HG03520 (cell line): ENCODE measurements around the gene THSD8.

Experiments used
- ATAC-seq: cut with Tn5 transposase; IDR thresholded peaks from one replicate; pipeline ENCODE4 v1.9.1; 2021; ENCODE audit warnings: mild to moderate bottlenecking, moderate library complexity; ENCODE audit not compliant: unreplicated experiment

The THSD8 gene

GRCh38 chr19:12779162-12779993, 22.5 kb upstream of the THSD8 start:
- ATAC-seq: no peak

GRCh38 chr19:12782174-12782423, 19.8 kb upstream of the THSD8 start:
- no peak for ATAC-seq

GRCh38 chr19:12782424-12783290, 19.2 kb upstream of the THSD8 start:
- ATAC-seq: peak; percentile 38

- ATAC-seq: no peak
Measured at GRCh38 chr19:12783291-12783848, 18.5 kb upstream of the THSD8 start.

GRCh38 chr19:12783849-12784393, 17.9 kb upstream of the THSD8 start:
- no peak for ATAC-seq

- no peak for ATAC-seq
Measured at GRCh38 chr19:12784394-12784870, 17.4 kb upstream of the THSD8 start.

GRCh38 chr19:12784871-12785430, 16.9 kb upstream of the THSD8 start:
- ATAC-seq: no peak

GRCh38 chr19:12785431-12786031, 16.3 kb upstream of the THSD8 start:
- no peak for ATAC-seq

- ATAC-seq: no peak
Measured at GRCh38 chr19:12786141-12786870, 15.6 kb upstream of the THSD8 start.

- no peak for ATAC-seq
Measured at GRCh38 chr19:12786952-12787351, 14.9 kb upstream of the THSD8 start.

GRCh38 chr19:12787458-12787857, 14.4 kb upstream of the THSD8 start:
- no peak for ATAC-seq

- no peak for ATAC-seq
Measured at GRCh38 chr19:12788042-12788681, 13.7 kb upstream of the THSD8 start.

GRCh38 chr19:12788682-12789097, 13.2 kb upstream of the THSD8 start:
- ATAC-seq: no peak

- ATAC-seq: no peak
Measured at GRCh38 chr19:12789098-12789903, 12.6 kb upstream of the THSD8 start.

GRCh38 chr19:12789904-12790619, 11.8 kb upstream of the THSD8 start:
- peak; percentile 39 for ATAC-seq

- ATAC-seq: no peak
Measured at GRCh38 chr19:12790628-12791344, 11.1 kb upstream of the THSD8 start.

- ATAC-seq: peak; percentile 29
Measured at GRCh38 chr19:12791345-12792050, 10.4 kb upstream of the THSD8 start, which contains the start of gene JUNB. JUNB (plus strand) TSS chr19:12791486; CDS start chr19:12791772, 286 bp downstream.
